ENCODE results near the gene TEX44. TPM values are rescaled to one million over a fixed set of nuclear protein-coding genes. Genes with fewer than 3 reads are reported as not detected.

Gene TEX44
- total and polyA plus RNA-seq, 9 of the 15 experiments (the other 6 are each of a cell fraction or from before 2014, with no cell fraction given), result not detected

DNA sequence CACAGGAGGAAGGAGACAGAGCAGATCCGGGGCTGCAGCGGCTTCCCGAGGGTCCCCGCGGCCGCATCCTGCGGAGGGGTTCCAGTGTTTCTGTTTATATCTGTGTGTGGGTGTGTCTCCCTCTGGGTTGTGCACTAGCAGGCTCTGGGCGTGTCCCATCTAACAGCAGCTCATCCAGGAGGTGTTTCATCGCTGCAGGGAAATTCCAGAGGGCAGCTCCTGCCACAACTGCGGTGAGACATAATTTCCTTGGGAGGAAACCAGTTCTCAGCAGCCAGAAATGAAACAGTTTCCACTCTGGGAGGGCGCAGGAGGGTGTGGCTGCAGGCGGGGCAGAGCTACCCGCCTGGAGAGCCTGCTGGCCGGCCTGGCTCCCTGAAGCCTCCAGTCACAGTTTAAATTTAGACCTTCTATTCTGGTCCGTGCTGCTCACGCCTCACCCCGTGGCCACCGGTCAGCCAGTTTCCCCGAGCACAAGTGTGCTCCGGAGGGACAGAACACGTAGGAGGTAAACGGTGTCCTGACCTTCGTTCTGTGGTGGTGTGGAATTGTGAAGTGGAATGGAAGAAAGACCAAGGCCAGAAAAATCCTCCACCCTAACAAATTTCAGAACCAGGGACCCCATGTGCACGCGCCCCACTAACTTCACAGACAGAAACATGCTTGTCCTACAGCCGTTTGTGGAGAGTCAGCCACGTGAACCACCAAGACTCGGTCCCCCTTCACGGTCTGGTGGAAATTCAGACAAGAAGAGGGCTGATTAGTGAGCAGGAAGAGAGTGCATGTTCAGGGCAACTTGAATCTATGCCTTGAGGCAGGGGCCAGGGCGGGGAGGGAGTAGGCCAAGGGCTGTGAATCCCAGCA is 50.2 kb downstream of the TEX44 start (continued):
- TF ChIP-seq YY1 (IDR thresholded peaks at IDR 0.05; ENCODE audit: borderline replicate concordance in 1 of 3, control insufficient read depth in 1 of 3, extremely low read depth in 1 of 3, insufficient read depth in 3 of 3, insufficient read length in 1 of 3, insufficient replicate concordance in 2 of 3, low read depth in 1 of 3, low read length in 2 of 3), result no peak
- TF ChIP-seq, protein P1, sequence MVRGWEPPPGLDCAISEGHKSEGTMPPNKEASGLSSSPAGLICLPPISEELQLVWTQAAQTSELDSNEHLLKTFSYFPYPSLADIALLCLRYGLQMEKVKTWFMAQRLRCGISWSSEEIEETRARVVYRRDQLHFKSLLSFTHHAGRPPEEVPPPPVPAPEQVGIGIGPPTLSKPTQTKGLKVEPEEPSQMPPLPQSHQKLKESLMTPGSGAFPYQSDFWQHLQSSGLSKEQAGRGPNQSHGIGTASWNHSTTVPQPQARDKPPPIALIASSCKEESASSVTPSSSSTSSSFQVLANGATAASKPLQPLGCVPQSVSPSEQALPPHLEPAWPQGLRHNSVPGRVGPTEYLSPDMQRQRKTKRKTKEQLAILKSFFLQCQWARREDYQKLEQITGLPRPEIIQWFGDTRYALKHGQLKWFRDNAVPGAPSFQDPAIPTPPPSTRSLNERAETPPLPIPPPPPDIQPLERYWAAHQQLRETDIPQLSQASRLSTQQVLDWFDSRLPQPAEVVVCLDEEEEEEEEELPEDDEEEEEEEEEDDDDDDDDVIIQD (CRISPR knock-in tag; IDR thresholded peaks at IDR 0.05), result no peak

DNA sequence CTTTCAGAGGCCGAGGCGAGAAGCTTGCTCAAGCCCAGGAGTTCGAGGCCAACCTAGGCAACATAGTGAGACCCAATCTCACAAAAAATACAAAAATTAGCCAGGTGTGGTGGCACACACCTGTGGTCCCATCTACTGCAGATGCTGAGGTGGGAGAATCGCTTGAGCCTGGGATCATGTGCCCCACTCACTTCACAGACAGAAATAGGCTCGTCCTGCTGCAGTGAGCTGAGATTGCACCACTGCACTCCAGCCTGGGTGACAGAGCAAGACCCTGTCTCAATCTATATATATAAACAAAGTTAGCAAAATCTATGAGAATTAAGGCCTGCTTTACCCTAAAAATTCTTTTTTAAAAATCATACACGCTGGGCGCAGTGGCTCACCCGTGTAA is 50.8 kb downstream of the TEX44 start:
- H3K9me1 ChIP-seq (ENCODE audit: control insufficient read depth, insufficient read depth, low read length), result no peaks in the 10 kb centered on the region
- ChIA-PET POLR2A (interaction anchor here (1.2 kb wide), 1 partner anchor 16 kb away, joined by 6 read pairs; no protein-coding TSS in a partner anchor), CTCF (ENCODE audit: low intra/inter-chr PET ratio) (no interaction called here)
- peak overlapping the region; percentile 60; the same call in 1 of the 2 replicates for H3K4me2 ChIP-seq (ENCODE audit: insufficient read depth, low read length)
- DNase-seq (ENCODE audit: extremely low read depth in 1 of 4, low spot score in 3 of 4) (no peak), ATAC-seq (no peak), FAIRE-seq (no peak)
- BruUV-seq (replicated peaks), result no TSS peak
- H3K9ac ChIP-seq (ENCODE audit: insufficient read depth in 1 of 2, low read depth in 2 of 2, low read length in 2 of 2), result peak overlapping the region; percentile 57 to 85; a peak in 2 of 4 replicates
- no peaks in the 10 kb centered on the region for H3K79me2 ChIP-seq (ENCODE audit: control insufficient read depth, insufficient read depth, low read length)
- peak overlapping the region; percentile 67; the same call in 2 of the 3 replicates for H3K27ac ChIP-seq (ENCODE audit: extremely low read depth, low read depth, low read length)
- no peaks in the 10 kb centered on the region for H4K20me1 ChIP-seq (replicated peaks; ENCODE audit: control insufficient read depth, insufficient read depth, low read length)
- 59% methylated on average over 5 of the region's 8 CpGs for WGBS (ENCODE audit: insufficient coverage, low coverage, missing lambda C conversion rate)
- H3K4me1 ChIP-seq (replicated peaks in 1 of 2; ENCODE audit: control insufficient read depth in 2 of 2, insufficient read depth in 2 of 2, low read length in 2 of 2), result peaks cover 0 to 15% of the 10 kb centered on the region in 2 experiments; a peak in 4 of 5 replicates
- H3K27me3 ChIP-seq (ENCODE audit: control insufficient read depth in 2 of 2, insufficient read depth in 2 of 2, low read length in 2 of 2), result no peaks in the 10 kb centered on the region
- peak overlapping the region; percentile 92; the same call in 1 of the 2 replicates for H2AFZ ChIP-seq (ENCODE audit: low read depth, low read length)
- in situ Hi-C loops (cut with MboI) (no loop called here), intact Hi-C loops (cut with micrococcal nuclease) (no loop called here)
- no peaks in the 10 kb centered on the region for H3K9me3 ChIP-seq (replicated peaks; ENCODE audit: control insufficient read depth, insufficient read depth, low read depth, low read length)
- no peaks in the 10 kb centered on the region for H3K36me3 ChIP-seq (ENCODE audit: control insufficient read depth, insufficient read depth, low read length)
- no peak overlapping the region for H3K4me3 ChIP-seq
- no peak for TF ChIP-seq FOXJ3 (CRISPR knock-in tag; IDR thresholded peaks at IDR 0.05)
- no peak for TF ChIP-seq RB1 (IDR thresholded peaks at IDR 0.05; ENCODE audit: low read depth)
- TF ChIP-seq TGIF2 (CRISPR knock-in tag; IDR thresholded peaks at IDR 0.05), result no peak
- no peak for TF ChIP-seq ZNF518B (CRISPR knock-in tag; IDR thresholded peaks at IDR 0.05)
- no peak for TF ChIP-seq HLTF (IDR thresholded peaks at IDR 0.05)
- TF ChIP-seq ZNF197 (CRISPR knock-in tag; IDR thresholded peaks at IDR 0.05; ENCODE audit: low read depth), result no peak
- TF ChIP-seq, protein P2, sequence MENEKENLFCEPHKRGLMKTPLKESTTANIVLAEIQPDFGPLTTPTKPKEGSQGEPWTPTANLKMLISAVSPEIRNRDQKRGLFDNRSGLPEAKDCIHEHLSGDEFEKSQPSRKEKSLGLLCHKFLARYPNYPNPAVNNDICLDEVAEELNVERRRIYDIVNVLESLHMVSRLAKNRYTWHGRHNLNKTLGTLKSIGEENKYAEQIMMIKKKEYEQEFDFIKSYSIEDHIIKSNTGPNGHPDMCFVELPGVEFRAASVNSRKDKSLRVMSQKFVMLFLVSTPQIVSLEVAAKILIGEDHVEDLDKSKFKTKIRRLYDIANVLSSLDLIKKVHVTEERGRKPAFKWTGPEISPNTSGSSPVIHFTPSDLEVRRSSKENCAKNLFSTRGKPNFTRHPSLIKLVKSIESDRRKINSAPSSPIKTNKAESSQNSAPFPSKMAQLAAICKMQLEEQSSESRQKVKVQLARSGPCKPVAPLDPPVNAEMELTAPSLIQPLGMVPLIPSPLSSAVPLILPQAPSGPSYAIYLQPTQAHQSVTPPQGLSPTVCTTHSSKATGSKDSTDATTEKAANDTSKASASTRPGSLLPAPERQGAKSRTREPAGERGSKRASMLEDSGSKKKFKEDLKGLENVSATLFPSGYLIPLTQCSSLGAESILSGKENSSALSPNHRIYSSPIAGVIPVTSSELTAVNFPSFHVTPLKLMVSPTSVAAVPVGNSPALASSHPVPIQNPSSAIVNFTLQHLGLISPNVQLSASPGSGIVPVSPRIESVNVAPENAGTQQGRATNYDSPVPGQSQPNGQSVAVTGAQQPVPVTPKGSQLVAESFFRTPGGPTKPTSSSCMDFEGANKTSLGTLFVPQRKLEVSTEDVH (IDR thresholded peaks at IDR 0.05; ENCODE audit: low read depth, partially characterized antibody), result no peak
- no peak for TF ChIP-seq YY1 (IDR thresholded peaks at IDR 0.05; ENCODE audit: borderline replicate concordance in 1 of 3, control insufficient read depth in 1 of 3, extremely low read depth in 1 of 3, insufficient read depth in 3 of 3, insufficient read length in 1 of 3, insufficient replicate concordance in 2 of 3, low read depth in 1 of 3, low read length in 2 of 3)
- no peak for TF ChIP-seq CREBBP (IDR thresholded peaks at IDR 0.05; ENCODE audit: low read depth, low read length)
